ENCODE measurements around the gene OR2F1.

The OR2F1 gene

GRCh38 chr7:143910473-143911248 lies 44.0 kb upstream of the OR2F1 start:
- DNase-seq (ENCODE audit: low read depth): no peak
- H3K4me3 ChIP-seq (replicated peaks; ENCODE audit: low read depth, low read length): no peak overlapping the region
- TF ChIP-seq, protein P1, sequence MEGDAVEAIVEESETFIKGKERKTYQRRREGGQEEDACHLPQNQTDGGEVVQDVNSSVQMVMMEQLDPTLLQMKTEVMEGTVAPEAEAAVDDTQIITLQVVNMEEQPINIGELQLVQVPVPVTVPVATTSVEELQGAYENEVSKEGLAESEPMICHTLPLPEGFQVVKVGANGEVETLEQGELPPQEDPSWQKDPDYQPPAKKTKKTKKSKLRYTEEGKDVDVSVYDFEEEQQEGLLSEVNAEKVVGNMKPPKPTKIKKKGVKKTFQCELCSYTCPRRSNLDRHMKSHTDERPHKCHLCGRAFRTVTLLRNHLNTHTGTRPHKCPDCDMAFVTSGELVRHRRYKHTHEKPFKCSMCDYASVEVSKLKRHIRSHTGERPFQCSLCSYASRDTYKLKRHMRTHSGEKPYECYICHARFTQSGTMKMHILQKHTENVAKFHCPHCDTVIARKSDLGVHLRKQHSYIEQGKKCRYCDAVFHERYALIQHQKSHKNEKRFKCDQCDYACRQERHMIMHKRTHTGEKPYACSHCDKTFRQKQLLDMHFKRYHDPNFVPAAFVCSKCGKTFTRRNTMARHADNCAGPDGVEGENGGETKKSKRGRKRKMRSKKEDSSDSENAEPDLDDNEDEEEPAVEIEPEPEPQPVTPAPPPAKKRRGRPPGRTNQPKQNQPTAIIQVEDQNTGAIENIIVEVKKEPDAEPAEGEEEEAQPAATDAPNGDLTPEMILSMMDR (IDR thresholded peaks at IDR 0.05; ENCODE audit: low read length, missing control alignments): no peak

DNA sequence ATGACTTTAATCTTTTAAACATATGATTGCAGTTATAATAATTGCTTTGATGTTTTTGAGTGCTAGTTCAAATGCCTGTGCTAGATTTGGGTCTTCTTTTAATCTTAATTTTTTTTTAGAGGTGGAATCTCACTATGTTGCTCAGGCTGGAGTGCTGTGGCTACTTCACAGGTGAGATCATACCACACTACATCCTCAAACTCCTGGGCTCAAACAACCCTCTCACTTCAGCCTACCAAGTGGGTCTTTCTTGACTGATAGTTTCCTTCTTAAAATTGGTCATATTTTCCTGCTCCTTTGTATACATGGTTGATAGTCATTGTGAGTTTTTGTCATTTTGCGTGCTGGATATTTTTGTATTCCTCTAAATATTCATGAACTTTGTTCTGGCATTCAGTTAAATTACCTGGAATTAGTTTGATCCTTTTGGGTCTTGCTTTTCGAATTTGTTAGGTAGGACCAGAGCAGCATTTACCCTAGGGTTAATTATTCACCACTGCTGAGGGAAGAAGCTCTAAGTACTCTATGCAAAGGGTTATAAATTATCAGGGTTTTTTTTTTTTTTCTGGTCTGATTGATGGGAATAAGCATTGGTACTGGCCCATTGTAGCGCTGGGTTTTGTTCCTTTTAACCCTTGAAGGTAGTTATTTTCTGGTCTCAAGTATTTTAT lies 40.6 kb upstream of the OR2F1 start:
- DNase-seq (ENCODE audit: low read depth): no peak
- TF ChIP-seq, protein P1 (IDR thresholded peaks at IDR 0.05; ENCODE audit: low read length, missing control alignments): no peak
- no peak overlapping the region for H3K4me3 ChIP-seq (replicated peaks; ENCODE audit: low read depth, low read length)

GRCh38 chr7:143914938-143915652 lies 39.5 kb upstream of the OR2F1 start:
- DNase-seq (ENCODE audit: low read depth): no peak
- TF ChIP-seq, protein P1 (IDR thresholded peaks at IDR 0.05; ENCODE audit: low read length, missing control alignments): no peak
- H3K4me3 ChIP-seq (replicated peaks; ENCODE audit: low read depth, low read length): no peak overlapping the region

DNA sequence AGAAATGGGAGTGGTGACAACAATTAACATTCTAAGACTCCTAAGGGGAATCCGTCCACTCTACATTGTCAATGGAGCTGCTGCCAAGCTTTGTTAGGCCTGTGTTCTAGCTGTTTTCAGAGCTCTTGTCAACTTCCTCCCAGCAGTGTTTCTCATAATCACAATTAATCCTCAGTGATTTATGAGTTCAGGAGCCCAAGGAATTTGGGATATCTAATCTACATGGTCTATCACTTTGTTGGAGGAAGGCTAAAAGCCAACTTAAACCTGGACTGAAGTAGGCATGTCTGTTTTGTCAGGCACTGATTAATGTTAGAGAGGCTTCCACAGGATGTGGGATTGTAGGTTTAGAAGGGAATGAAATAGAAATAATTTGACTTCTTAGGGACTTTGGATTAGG lies 29.8 kb upstream of the OR2F1 start:
- DNase-seq (ENCODE audit: low read depth): no peak
- H3K4me3 ChIP-seq (replicated peaks; ENCODE audit: low read depth, low read length): no peak overlapping the region
- TF ChIP-seq, protein P1 (IDR thresholded peaks at IDR 0.05; ENCODE audit: low read length, missing control alignments): no peak

- no peak for DNase-seq (ENCODE audit: low read depth)
- TF ChIP-seq, protein P1 (IDR thresholded peaks at IDR 0.05; ENCODE audit: low read length, missing control alignments): no peak
- no peak overlapping the region for H3K4me3 ChIP-seq (replicated peaks; ENCODE audit: low read depth, low read length)
These were observed 25.3 kb upstream of the OR2F1 start for GRCh38 chr7:143929224-143929920.

GRCh38 chr7:143931739-143932138 lies 22.9 kb upstream of the OR2F1 start:
- DNase-seq (ENCODE audit: low read depth): no peak
- H3K4me3 ChIP-seq (replicated peaks; ENCODE audit: low read depth, low read length): no peak overlapping the region
- TF ChIP-seq, protein P1 (IDR thresholded peaks at IDR 0.05; ENCODE audit: low read length, missing control alignments): no peak

Data from fibroblast of pulmonary artery (primary cell).